Pancreas (tissue), 10 donors: ENCODE results near the gene GDF7. TPM values are rescaled to one million over a fixed set of nuclear protein-coding genes. Genes with fewer than 3 reads are reported as not detected.

Source experiments
- ATAC-seq, 4 donors: fragments of 200-7000 bp; cut with Tn5 transposase; one replicate each; pipeline versions ENCODE4 v1.8.0 to v1.9.1; 2020; ENCODE audit warnings: mild to moderate bottlenecking in 4 of 4, moderate library complexity in 4 of 4
- DNase-seq, 6 donors: peaks; one replicate each; pipeline ENCODE4 v3.0.0-alpha.2; 2020
- FAIRE-seq: peaks from 2 replicates; lab custom pipeline; 2012; peaks lifted over from hg19 to GRCh38; lab: Jason Lieb, UNC
- H3K27ac ChIP-seq, 4 donors: fragments of 200-600 bp; sonication (generic); 1 replicate in 3 of 4; 2 replicates in 1 of 4; pipeline versions ENCODE4 v1.5.0 to v1.8.0; 2020
- H3K27me3 ChIP-seq, 4 donors: fragments of 200-600 bp; one replicate each; pipeline ENCODE4 v1.8.0; 2021
- H3K36me3 ChIP-seq, 3 donors: fragments of 200-600 bp; sonication (generic) in 1 of 3; one replicate each; pipeline versions ENCODE4 v1.5.0 to v1.8.0; 2020 to 2021
- H3K4me1 ChIP-seq, 3 donors: fragments of 200-600 bp; one replicate each; pipeline ENCODE4 v1.8.0; 2021
- H3K4me3 ChIP-seq, 4 donors: fragments of 200-600 bp; sonication (generic) in 2 of 4; one replicate each; pipeline versions ENCODE4 v1.5.0 to v1.8.0; 2020 to 2021
- H3K9me3 ChIP-seq, 4 donors: fragments of 200-600 bp; one replicate each; pipeline ENCODE4 v1.8.0; 2021
- WGBS, 2 donors: extraction: QIAGEN DNeasy Blood & Tissue Kit; methylation state at CpG; one replicate each; pipeline ENCODE4 v1.1.7; 2013; 5-methylcytosine and 5-hydroxymethylcytosine counted together
- intact Hi-C, 3 donors: fragments of 100-400 bp; cut with DNase I; formaldehyde crosslinking; loops; one replicate each; pipeline versions ENCODE4 v1.11.1 to v1.14.2; 2022
- polyA plus RNA-seq, 2 donors: library from polyadenylated mRNA; stranded (reverse); fragments of 200-250 nt; gene quantifications; one replicate each; pipeline ENCODE4 v1.2.3, GENCODE V29; 2013
- total RNA-seq, 6 donors: library from RNA; stranded (reverse); fragmentation: NEBNext Ultra II Directional in 4 of 6; extraction: Animal tissue kit (Norgen Biotek cat#: 25700) in 4 of 6; gene quantifications; one replicate each; pipeline versions ENCODE4 v1.2.1 to v1.2.4, GENCODE V29; 2021 to 2023
- TF ChIP-seq, protein P1 (sequence below), 4 donors: fragments of 200-600 bp; sonication (generic) in 3 of 4; IDR thresholded peaks; one replicate each; pipeline versions ENCODE4 v1.5.0 to v1.8.0; 2021; ENCODE audit warnings: antibody characterized with exemption in 4 of 4
- donor health status: healthy with polysubstance abuse.
- donor health status: DM: no; HTN: no; CAD: no; lungs with moderate emphysema.
- donor health status: DM: no; HTN: no; CAD: no.
- donor health status: control.
- donor health status: control.
- donor health status: Bipolar disorder and iron deficiency.
- donor health status: DM: yes; HTN: yes; CAD: no.
- donor health status: DM: no; HTN: no; CAD: no.
- donor health status: DM: no; HTN: no; CAD: no.
- donor health status: DM: yes; HTN: yes; CAD: no.

The GDF7 gene
- total and polyA plus RNA-seq, 8 donors: 0.16 to 0.98 (median 0.73) TPM

DNA sequence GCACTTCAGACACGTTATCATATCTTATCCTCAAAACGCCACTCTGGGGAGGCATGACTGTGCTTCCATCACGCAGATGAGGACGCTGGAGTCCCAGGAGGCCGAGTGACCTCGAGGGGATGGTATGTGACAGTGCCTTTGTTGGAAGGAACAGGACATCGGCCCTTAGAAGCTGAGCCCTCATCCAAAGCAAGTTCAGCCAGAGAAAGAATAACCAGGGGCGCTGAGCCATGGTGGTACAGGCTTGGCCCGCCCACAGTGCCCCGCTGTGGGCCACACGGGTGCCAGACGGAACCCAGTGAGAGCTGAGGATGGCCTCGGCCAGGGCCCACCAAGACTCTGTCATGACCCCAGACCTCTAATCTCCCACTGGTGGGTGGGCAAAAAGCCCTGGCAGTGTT, 47.3 kb upstream of the GDF7 start:
- intact Hi-C loops: no loop called here

DNA sequence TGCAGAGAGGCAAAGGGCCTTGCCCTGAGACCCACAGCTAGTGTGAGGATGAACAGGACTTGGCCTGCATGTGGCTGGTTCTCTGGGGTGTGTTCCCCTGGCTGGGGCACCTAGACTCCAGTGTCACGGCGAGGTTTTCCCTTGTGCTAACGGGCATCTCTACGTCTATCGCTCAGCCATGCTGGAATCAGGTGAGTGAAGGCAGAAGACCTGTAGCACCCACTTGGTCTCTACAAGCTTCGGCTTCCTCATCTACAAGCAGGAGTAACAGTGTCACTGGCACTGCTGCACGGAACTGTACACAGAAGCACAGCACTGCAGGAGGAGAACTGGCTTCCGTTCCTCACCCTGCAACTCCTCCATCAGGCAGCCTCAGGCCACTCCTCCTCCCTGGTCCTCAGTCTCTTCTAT, 46.7 kb upstream of the GDF7 start:
- TF ChIP-seq, protein P1, sequence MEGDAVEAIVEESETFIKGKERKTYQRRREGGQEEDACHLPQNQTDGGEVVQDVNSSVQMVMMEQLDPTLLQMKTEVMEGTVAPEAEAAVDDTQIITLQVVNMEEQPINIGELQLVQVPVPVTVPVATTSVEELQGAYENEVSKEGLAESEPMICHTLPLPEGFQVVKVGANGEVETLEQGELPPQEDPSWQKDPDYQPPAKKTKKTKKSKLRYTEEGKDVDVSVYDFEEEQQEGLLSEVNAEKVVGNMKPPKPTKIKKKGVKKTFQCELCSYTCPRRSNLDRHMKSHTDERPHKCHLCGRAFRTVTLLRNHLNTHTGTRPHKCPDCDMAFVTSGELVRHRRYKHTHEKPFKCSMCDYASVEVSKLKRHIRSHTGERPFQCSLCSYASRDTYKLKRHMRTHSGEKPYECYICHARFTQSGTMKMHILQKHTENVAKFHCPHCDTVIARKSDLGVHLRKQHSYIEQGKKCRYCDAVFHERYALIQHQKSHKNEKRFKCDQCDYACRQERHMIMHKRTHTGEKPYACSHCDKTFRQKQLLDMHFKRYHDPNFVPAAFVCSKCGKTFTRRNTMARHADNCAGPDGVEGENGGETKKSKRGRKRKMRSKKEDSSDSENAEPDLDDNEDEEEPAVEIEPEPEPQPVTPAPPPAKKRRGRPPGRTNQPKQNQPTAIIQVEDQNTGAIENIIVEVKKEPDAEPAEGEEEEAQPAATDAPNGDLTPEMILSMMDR (IDR thresholded peaks at IDR 0.05): no peak
- H3K36me3 ChIP-seq: peaks cover 0 to 33% (median 0%) of the 10 kb centered on the region in 3 donors

More for the DNA sequence above, 47.3 kb upstream of the GDF7 start:
- DNase-seq: peak in 2 of 6 donors; percentile 43 to 57
- Histone ChIP-seq H3K27me3 (no peaks in the 10 kb centered on the region), H3K36me3 (peaks cover 0 to 33% (median 0%) of the 10 kb centered on the region in 3 donors), H3K4me3 (no peak overlapping the region), H3K4me1 (peaks cover 5 to 13% (median 8%) of the 10 kb centered on the region in 3 donors), H3K27ac (peak overlapping the region in 2 of 4 donors; percentile 84 to 89), H3K9me3 (no peaks in the 10 kb centered on the region)
- WGBS, 2 donors: 81 to 84% methylated on average over 13 of the region's 13 CpGs
- no peak for ATAC-seq
- no peak for FAIRE-seq
- TF ChIP-seq, protein P1 (IDR thresholded peaks at IDR 0.05): no peak

DNA sequence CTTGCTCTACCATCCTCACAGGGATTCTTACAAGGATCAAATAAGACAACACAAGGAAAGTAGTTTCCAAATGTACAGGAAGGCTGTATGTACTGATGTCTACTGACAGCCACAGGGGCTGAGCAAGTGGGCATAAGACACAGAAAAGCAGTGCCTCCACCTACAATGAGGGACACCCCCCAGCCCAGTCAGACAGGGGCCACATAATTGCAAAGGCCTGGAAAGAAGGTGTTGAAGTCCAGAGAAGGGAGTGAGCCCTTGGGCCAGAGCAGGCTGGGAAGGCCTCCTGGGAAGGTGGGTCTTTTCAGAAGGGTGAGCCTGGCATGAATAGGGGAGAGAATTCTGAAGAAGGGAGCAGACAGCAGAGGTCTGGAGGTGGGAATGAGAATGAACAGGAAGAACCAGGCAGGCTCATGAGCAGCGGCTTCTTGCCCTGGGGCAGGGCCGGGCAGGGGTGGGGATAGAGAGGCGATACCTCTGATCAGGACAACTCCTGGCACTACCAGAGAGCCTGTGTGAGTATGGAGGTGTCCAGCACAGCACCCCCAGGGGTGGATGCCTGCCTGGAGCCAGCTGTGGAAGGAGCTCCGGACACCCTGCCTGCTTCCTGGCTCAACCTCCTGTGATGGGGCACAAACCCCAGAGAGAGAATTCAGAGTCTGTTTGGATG, 46.1 kb upstream of the GDF7 start:
- TF ChIP-seq, protein P1 (IDR thresholded peaks at IDR 0.05): no peak
- Histone ChIP-seq H3K36me3 (peaks cover 0 to 33% (median 0%) of the 10 kb centered on the region in 3 donors), H3K27me3 (no peaks in the 10 kb centered on the region), H3K4me3 (no peak overlapping the region), H3K9me3 (no peaks in the 10 kb centered on the region), H3K27ac (no peak overlapping the region), H3K4me1 (peaks cover 5 to 13% (median 8%) of the 10 kb centered on the region in 3 donors)
- no peak for FAIRE-seq
- ATAC-seq: no peak
- intact Hi-C loops: no loop called here
- peak in 1 of 6 donors; percentile 57 for DNase-seq
- 82% methylated on average over 4 of the region's 4 CpGs for WGBS, 2 donors

More for the DNA sequence above, 46.7 kb upstream of the GDF7 start:
- whole genome bisulfite sequencing, 2 donors: 91 to 92% methylated on average over 8 of the region's 8 CpGs
- FAIRE-seq (no peak), DNase-seq (peak in 1 of 6 donors; percentile 21), ATAC-seq (no peak)
- no peak overlapping the region for H3K4me3 ChIP-seq
- intact Hi-C loops: no loop called here
- no peak overlapping the region for H3K27ac ChIP-seq
- peaks cover 5 to 13% (median 8%) of the 10 kb centered on the region in 3 donors for H3K4me1 ChIP-seq
- H3K27me3 ChIP-seq: no peaks in the 10 kb centered on the region
- no peaks in the 10 kb centered on the region for H3K9me3 ChIP-seq

DNA sequence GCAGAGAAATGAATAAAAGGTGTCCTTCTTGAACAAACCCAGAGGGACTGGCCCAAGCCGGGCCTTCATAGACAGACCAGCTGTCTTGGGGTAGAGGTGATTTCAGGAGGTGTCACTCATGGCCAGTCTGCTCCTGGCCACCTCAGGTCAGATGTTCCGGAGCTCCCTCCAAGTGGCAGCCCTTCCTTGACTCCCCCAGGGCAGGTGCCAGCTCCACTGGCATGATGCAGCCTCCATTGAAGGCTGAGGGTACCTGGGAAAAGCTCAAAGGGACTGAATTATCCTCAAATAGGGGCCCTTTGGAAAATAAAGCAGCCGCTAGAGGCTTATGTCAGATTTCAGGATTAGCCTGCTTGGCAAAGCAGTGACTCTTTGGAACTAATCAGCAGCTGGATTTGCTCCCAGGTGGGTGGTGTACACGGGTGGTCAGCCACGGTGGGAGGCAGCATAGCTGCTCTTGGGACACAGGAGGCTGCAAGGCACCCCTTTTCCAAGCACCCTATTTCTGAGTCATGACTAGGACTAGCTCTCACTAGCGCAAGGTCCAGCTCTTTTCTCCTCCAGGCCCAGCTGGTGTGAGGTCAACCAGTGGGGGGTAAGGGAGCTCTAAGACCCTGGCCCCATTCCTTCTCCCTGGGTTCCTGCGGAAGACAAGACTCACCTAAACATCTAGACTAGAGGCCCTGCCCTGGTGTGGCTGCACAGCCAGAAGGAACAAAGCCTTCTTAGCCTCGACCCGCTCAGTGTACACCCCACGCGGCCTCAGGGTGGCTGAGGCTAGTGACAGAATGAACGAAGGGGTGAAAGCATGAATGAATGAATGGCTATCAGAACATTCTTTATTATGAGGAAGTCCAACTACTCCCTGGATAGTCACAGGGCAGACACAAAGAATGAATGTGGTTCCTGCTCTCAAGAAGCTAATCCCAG, 45.3 kb upstream of the GDF7 start:
- H3K4me3 ChIP-seq: no peak overlapping the region
- ATAC-seq (no peak), DNase-seq (peak in 1 of 6 donors; percentile 28), FAIRE-seq (no peak)
- no peaks in the 10 kb centered on the region for H3K27me3 ChIP-seq
- H3K4me1 ChIP-seq: peaks cover 5 to 9% (median 8%) of the 10 kb centered on the region in 3 donors
- WGBS, 2 donors: 82 to 83% methylated on average over 12 of the region's 12 CpGs
- H3K36me3 ChIP-seq: peaks cover 0 to 33% (median 0%) of the 10 kb centered on the region in 3 donors
- no peak overlapping the region for H3K27ac ChIP-seq
- intact Hi-C loops: no loop called here
- TF ChIP-seq, protein P1 (IDR thresholded peaks at IDR 0.05): no peak
- no peaks in the 10 kb centered on the region for H3K9me3 ChIP-seq
